ENCODE data around the gene NIPBL.

Gene NIPBL

GRCh38 chr5:37103302-37103701 is 226.7 kb downstream of the NIPBL start:
- DNase-seq: no peak

GRCh38 chr5:37109338-37109737 is 232.8 kb downstream of the NIPBL start:
- no peak for DNase-seq

DNA sequence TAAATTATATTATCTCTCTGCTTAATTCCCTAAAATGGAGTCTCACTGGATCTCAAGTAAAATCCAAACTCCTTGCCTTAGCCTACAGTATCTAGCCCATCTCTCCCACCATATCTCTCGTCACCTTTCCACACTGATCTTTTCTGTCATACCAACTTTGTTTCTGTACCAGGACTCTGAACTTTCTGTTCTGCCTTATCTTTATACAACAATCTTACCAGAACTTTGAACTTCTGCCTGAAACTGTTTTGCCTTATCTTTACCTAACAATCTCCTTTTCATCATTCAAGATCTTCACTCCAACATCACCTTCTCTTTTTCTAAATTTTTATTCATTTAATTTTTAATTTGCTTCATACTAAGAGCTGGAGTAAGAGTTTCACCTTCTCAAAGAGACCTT is 233.6 kb downstream of the NIPBL start:
- DNase-seq: no peak

- DNase-seq: no peak
Measured at GRCh38 chr5:37111426-37112382, 235.1 kb downstream of the NIPBL start.

DNA sequence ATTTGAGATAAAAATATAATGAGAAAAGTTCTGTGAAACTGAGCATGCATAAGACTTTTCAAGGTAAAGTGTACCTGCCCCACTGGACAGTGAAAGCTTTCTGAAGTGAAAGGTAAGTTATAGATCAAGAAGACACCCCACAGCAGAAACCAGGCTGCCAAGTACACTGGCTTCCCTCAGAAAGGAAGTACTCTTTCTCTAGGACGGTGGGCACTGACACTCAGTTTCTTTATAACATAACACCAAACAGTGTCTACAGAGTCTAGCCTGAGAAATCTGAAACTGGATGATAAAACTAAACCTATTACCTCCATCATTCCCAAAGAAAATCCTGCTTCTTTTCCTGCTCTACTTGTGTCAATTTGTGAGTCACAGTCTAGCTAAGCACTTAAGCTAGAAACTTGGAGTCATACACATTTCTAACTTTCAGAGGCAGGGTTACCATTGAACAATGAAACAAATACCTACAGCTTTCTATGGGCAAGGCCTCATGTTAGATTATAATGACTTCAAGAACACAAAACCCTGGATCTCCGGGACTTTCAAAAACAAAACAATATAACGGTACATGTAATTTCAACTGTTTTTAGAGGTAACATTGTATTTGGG is 235.9 kb downstream of the NIPBL start:
- DNase-seq: no peak
